K562 (cell line): ENCODE measurements around the gene SYVN1. TPM values are rescaled to one million over a fixed set of nuclear protein-coding genes. Genes with fewer than 3 reads are reported as not detected.

ENCODE experiments used
- ATAC-seq: fragments of 200-7000 bp; cut with Tn5 transposase; 3 replicates; pipeline ENCODE4 v1.9.1; 2020; ENCODE audit warnings: moderate library complexity
- BruUV-seq: library from RNA; stranded (reverse); fragments of 400-500 nt; replicated peaks from 2 replicates; lab custom pipeline; 2021; lab: Mats Ljungman, UMichigan
- CTCF ChIA-PET: fragments of 300-600 bp; formaldehyde crosslinking; extraction: SDS; loops from one replicate; lab custom pipeline; 2021; ENCODE audit warnings: low intra/inter-chr PET ratio; lab: Yijun Ruan, JAX
- POLR2A ChIA-PET: fragments of 300-600, 350-650 bp; sonication (Branson Sonifier 250); formaldehyde crosslinking; extraction: SDS; loops from one replicate; lab custom pipeline; 2021; ENCODE audit warnings: antibody characterized with exemption, inconsistent platforms; lab: Yijun Ruan, JAX
- DNase-seq, 4 experiments: peaks; one replicate each; pipeline versions ENCODE4 v3.0.0 to v3.0.0-alpha.2; 2011 to 2018; ENCODE audit warnings: low spot score in 3 of 4, mixed read lengths in 3 of 4; ENCODE audit errors: extremely low read depth in 1 of 4
- FAIRE-seq: peaks from 2 replicates; lab custom pipeline; 2011; peaks lifted over from hg19 to GRCh38; lab: Jason Lieb, UNC
- H2AFZ ChIP-seq: 2 replicates; pipeline ENCODE4 v1.6.0; 2011; ENCODE audit warnings: low read depth, low read length, control low read depth, inconsistent platforms
- H3K27ac ChIP-seq: fragments of 200-600 bp; 3 replicates; pipeline ENCODE4 v1.8.0; 2011; ENCODE audit warnings: low read depth, mild to moderate bottlenecking, control low read depth, inconsistent platforms, low read length, moderate library complexity, mixed read lengths; ENCODE audit errors: extremely low read depth
- H3K27me3 ChIP-seq, 2 experiments: fragments of 300-600 bp in 1 of 2; 2 replicates in 1 of 2; 3 replicates in 1 of 2; pipeline versions ENCODE4 v1.6.0 to v1.8.0; 2011; ENCODE audit warnings: inconsistent platforms in 2 of 2, low read length in 2 of 2, mild to moderate bottlenecking in 1 of 2, mixed read lengths in 1 of 2, moderate library complexity in 1 of 2; ENCODE audit not compliant: control insufficient read depth in 2 of 2, insufficient read depth in 2 of 2
- H3K36me3 ChIP-seq: fragments of 300-600 bp; 3 replicates; pipeline ENCODE4 v1.8.0; 2011; ENCODE audit warnings: mild to moderate bottlenecking, low read length, inconsistent platforms; ENCODE audit not compliant: control insufficient read depth, insufficient read depth
- H3K4me1 ChIP-seq, 2 experiments: fragments of 200-600 bp in 1 of 2; replicated peaks in 1 of 2; 2 replicates in 1 of 2; 3 replicates in 1 of 2; pipeline versions ENCODE4 v1.5.1 to v1.8.0; 2011; ENCODE audit warnings: inconsistent platforms in 2 of 2, low read length in 2 of 2, mild to moderate bottlenecking in 1 of 2, mixed read lengths in 1 of 2, moderate library complexity in 1 of 2; ENCODE audit not compliant: control insufficient read depth in 2 of 2, insufficient read depth in 2 of 2
- H3K4me2 ChIP-seq: 2 replicates; pipeline ENCODE4 v1.6.1; 2011; ENCODE audit warnings: low read length, control low read depth, inconsistent platforms, mixed read lengths; ENCODE audit not compliant: insufficient read depth
- H3K4me3 ChIP-seq: fragments of 200-600 bp; sonication (generic), shearing (Covaris generic); 2 replicates; pipeline ENCODE4 v1.5.1; 2016; ENCODE audit warnings: control low read depth, inconsistent platforms
- H3K79me2 ChIP-seq: fragments of 200-600 bp; 3 replicates; pipeline ENCODE4 v1.8.0; 2011; ENCODE audit warnings: low read length, inconsistent platforms; ENCODE audit not compliant: control insufficient read depth, insufficient read depth
- H3K9ac ChIP-seq, 2 experiments: 2 replicates each; pipeline versions ENCODE4 v1.6.0 to v1.6.1; 2011; ENCODE audit warnings: low read depth in 2 of 2, low read length in 2 of 2, control low read depth in 1 of 2, inconsistent platforms in 1 of 2, mild to moderate bottlenecking in 1 of 2, mixed read lengths in 1 of 2; ENCODE audit not compliant: insufficient read depth in 1 of 2
- H3K9me1 ChIP-seq: one replicate; pipeline ENCODE4 v1.6.0; 2011; ENCODE audit warnings: inconsistent platforms, mild to moderate bottlenecking, low read length, moderate library complexity; ENCODE audit not compliant: control insufficient read depth, insufficient read depth
- H3K9me3 ChIP-seq: replicated peaks from 2 replicates; pipeline ENCODE4 v1.5.1; 2011; ENCODE audit warnings: low read depth, low read length, inconsistent platforms; ENCODE audit not compliant: control insufficient read depth, insufficient read depth
- H4K20me1 ChIP-seq: replicated peaks from 2 replicates; pipeline ENCODE4 v1.6.1; 2011; ENCODE audit warnings: low read length, inconsistent platforms, mixed read lengths; ENCODE audit not compliant: control insufficient read depth, insufficient read depth
- RBM15 ChIP-seq: fragments of 200-400 bp; formaldehyde crosslinking; IDR thresholded peaks from 2 replicates; pipeline ENCODE4 v1.6.1; 2018; ENCODE audit warnings: mild to moderate bottlenecking, low read length, moderate library complexity; ENCODE audit not compliant: insufficient read depth
- RFX1 ChIP-seq: fragments of 450-650 bp; IDR thresholded peaks from 2 replicates; pipeline ENCODE4 v1.6.1; 2016; ENCODE audit warnings: mild to moderate bottlenecking, moderate library complexity
- ZBTB33 ChIP-seq: sonication (generic); formaldehyde crosslinking; IDR thresholded peaks from 2 replicates; pipeline ENCODE4 v1.8.1; 2023; ENCODE audit warnings: mild to moderate bottlenecking, missing genetic modification reagents
- WGBS: fragments of 100-300 bp; shearing (Covaris generic); methylation state at CpG from one replicate; pipeline ENCODE4 v1.1.6; 2016; ENCODE audit warnings: low coverage, mixed read lengths; ENCODE audit not compliant: insufficient coverage; ENCODE audit errors: missing lambda C conversion rate; 5-methylcytosine and 5-hydroxymethylcytosine counted together
- in situ Hi-C: fragments of 300-500 bp; cut with MboI; formaldehyde crosslinking; loops from 4 replicates; pipeline ENCODE4 v1.15.0; 2018; ENCODE audit warnings: inconsistent platforms, mixed read lengths
- intact Hi-C: fragments of 100-400 bp; cut with micrococcal nuclease; formaldehyde crosslinking; loops from 2 replicates; pipeline ENCODE4 v1.14.2; 2022
- polyA plus RNA-seq, 8 experiments: library from polyadenylated mRNA; depleted of rRNA in 4 of 8; stranded (reverse) in 5 of 8; unstranded in 3 of 8; fragments of >200 nt; fragmentation: Nextera tagmentation in 2 of 8; fragmentation: Illumina TruSeq in 1 of 8; extraction: Ambion mirVana in 2 of 8; extraction: Trizol in 1 of 8; gene quantifications; 2 replicates each; pipeline versions ENCODE4 v1.2.1 to v1.2.3, GENCODE V29; 2011 to 2014; ENCODE audit warnings: inconsistent platforms in 1 of 8, missing spikeins in 1 of 8
- total RNA-seq, 7 experiments: library from RNA; depleted of rRNA in 6 of 7; stranded (reverse); fragments of >200 nt in 6 of 7; fragmentation: Illumina TruSeq in 2 of 7; extraction: Trizol in 2 of 7; gene quantifications; 2 replicates each; pipeline versions ENCODE4 v1.2.1 to v1.2.3, GENCODE V29; 2011 to 2021; ENCODE audit warnings: low replicate concordance in 1 of 7

SYVN1 gene
- total and polyA plus RNA-seq, 9 of the 15 experiments (the other 6 are each of a cell fraction or from before 2014, with no cell fraction given), result 0.41 to 47.4 (median 9.9) TPM

DNA sequence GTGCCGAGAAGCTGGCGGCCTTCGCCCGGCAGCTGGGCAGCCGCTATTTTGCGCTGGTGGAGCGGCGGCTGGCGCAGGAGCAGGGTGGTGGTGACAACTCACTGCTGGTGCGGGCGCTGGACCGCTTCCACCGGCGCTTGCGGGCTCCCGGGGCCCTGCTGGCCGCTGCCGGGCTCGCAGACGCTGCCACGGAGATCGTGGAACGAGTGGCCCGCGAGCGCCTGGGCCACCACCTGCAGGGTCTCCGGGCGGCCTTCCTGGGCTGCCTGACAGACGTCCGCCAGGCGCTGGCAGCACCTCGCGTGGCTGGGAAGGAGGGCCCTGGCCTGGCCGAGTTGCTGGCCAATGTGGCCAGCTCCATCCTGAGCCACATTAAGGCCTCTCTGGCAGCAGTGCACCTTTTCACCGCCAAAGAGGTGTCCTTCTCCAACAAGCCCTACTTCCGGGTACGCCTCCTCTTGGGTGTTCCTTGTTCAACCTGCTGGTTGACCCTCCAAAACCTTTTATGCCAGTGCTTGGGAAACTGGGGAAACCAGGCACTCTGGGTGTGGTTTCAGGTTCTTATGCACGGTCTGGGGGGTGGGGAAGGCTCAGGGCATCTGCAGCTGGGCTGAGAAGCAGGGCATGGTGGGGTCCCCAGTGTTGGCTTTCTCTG is 25.7 kb downstream of the SYVN1 start:
- POLR2A ChIA-PET, result interaction anchor here (0.7 to 7.2 kb wide), 3 partner anchors 12 to 173 kb away, joined by 3 to 92 read pairs (median 3); partner anchors contain the start of genes GPHA2 and VPS51
- Histone ChIP-seq H3K9me3 (no peaks in the 10 kb centered on the region), H3K79me2 (peaks cover 7% of the 10 kb centered on the region; the same call in 2 of the 3 replicates), H3K36me3 (peaks cover 22% of the 10 kb centered on the region; the same call in 1 of the 3 replicates), H3K9ac (no peak overlapping the region), H3K4me2 (no peak overlapping the region), H3K27me3 (no peaks in the 10 kb centered on the region), H3K27ac (no peak overlapping the region), H3K4me1 (peaks cover 17 to 43% of the 10 kb centered on the region in 2 experiments), H4K20me1 (no peaks in the 10 kb centered on the region), H3K9me1 (no peaks in the 10 kb centered on the region), H2AFZ (no peak overlapping the region), H3K4me3 (no peak overlapping the region)
- BruUV-seq, result no TSS peak
- intact Hi-C loops, result no loop called here
- no peak for DNase-seq
- WGBS, result 91% methylated on average over 11 of the region's 38 CpGs
- no peak for FAIRE-seq
- CTCF ChIA-PET, result interaction anchor here (0.5 to 0.7 kb wide), 2 partner anchors 146 to 480 kb away, joined by 3 read pairs; no protein-coding TSS in a partner anchor
- no peak for TF ChIP-seq RFX1
- TF ChIP-seq RBM15, result no peak
- TF ChIP-seq ZBTB33 (CRISPR knock-in tag), result peak; percentile 64; the same call in 1 of the 2 replicates
- no peak for ATAC-seq
- in situ Hi-C loops, result no loop called here
